ENCODE measurements around the gene BCAR3.

The BCAR3 gene

GRCh38 chr1:93614541-93614940 is 67.1 kb downstream of the BCAR3 start:
- DNase-seq, result no peak

- no peak for DNase-seq
Observed at GRCh38 chr1:93613898-93614297, 67.7 kb downstream of the BCAR3 start.

GRCh38 chr1:93612510-93612909 is 69.1 kb downstream of the BCAR3 start:
- DNase-seq, result no peak

DNA sequence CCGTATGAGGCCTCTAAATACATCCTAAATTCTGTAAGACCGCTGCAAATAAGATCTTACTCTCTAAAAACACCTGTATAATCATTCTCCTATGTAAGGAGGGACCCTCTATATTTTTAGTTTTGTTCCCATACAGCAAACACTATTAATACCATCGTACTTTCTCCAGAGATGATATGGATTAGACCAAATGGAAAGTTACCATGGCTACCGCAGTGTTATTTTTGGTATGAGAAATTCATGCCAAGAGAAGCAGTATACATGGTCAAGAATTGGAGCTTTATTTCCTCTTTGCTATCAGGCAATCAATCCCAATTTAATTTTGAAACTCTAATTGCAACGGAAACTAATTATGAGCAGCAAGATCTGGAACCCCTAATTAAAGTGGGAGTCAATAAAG is 70.0 kb downstream of the BCAR3 start:
- no peak for DNase-seq

- DNase-seq, result no peak
Observed at GRCh38 chr1:93609536-93609935, 72.1 kb downstream of the BCAR3 start.

DNA sequence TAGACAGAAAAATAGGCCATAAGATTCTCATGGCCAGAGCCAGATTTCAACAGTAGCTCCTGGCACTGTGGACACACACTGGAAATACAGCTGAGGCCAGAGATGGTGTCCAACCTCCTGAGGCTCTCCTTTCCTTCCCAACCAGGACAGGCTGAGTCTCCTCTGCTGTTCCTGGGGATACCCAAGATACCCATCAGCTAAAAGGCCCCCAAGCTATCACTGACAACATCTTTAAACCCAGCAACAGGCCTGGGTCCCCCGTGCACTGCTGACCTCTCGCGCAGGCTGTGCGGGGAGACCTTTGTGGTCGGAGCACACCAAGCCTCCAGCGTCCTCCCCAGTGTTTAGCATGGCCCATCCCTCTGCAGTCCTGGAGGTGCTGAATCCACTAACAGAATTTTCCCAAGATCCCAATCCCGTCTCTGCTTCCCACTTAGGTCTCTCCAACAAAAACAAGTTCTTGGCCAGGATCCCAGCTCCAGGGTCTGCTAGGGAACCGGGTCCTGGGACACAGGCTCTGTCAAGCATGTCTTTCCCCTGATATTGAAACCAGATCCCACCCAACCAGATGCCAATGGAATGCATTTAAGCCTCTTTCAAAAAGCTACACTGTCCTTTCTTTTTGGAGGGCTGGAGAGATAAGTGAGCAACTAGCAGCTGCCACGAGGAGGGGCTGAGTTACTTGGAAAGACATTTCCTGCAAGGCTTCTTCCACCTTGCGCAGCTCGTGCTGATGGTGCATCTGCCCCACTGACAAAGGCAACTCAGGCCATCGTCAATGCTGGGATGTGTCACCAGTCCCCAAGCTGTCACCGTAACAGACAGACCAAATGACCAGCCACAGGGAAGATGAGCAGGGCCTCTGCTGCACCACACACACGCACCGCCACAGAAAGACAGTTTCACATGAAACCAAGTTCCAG is 73.2 kb downstream of the BCAR3 start:
- DNase-seq, result no peak

- no peak for DNase-seq
Observed at GRCh38 chr1:93607814-93608186, 73.8 kb downstream of the BCAR3 start.

- DNase-seq, result no peak
Observed at GRCh38 chr1:93605812-93606512, 75.7 kb downstream of the BCAR3 start.

DNA sequence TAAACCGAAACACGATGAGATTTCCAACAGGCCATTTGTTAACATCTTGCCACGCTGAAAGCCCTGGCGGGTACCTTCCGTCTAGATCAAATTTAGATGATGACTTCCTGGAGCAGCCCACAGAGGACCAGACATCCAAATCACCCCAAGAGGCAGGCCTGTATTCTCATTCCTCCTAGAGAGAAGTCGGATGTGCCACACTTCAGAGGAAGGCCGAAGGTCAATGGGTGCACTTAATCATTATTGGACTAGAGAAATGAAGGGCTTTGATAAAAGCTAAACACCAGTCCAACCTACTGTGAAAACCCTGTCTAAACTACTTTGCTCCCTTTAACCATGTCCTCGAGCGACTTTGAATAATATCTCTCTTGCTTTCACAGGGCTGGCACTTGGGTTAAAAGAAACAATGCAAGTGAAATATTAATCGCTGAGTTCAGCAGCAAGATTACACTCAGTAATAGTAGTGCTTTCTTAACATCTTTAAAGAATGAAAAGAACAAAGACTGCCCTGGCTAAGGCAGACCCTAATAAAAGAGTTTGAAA is 76.5 kb downstream of the BCAR3 start:
- DNase-seq, result no peak

- DNase-seq, result no peak
Observed at GRCh38 chr1:93604411-93604810, 77.2 kb downstream of the BCAR3 start.

GRCh38 chr1:93603601-93604000 is 78.0 kb downstream of the BCAR3 start:
- DNase-seq, result no peak

DNA sequence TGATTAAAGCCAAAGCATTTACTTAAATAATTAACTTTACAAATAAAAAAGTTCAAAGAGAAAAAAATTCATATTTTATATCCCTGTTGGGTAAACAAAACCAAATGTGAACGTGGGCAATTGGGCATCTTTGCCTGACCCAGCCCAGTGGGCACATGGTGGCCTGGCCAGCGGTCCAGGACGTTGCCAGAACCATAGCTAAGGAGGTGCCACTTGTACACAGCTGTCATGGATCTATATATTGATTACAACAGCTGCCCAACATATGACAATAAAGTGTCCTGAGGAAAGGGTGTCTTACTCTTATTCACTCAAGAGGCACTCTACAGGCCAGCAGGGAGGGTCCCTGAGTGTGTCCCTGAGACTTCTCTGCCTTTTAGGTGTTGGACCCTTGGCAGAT is 78.5 kb downstream of the BCAR3 start:
- DNase-seq, result no peak

DNA sequence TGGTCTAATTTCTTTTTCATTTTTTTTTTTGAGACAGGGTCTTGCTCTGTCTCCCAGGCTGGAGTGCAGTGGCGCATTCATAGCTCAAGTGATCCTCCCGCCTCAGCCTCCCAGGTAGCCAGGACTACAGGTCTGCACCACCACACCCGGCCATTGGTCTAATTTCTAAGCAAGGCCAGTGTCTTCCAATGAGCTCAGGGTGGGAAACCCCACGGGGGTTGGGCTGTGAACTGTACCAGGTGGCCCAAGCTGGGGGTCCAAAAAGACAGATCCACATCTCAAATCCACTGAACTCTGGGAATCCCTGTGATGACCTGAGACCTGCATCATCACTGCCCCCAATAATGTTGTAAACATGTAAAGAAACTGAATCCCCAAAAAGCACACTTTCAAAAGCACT is 79.5 kb downstream of the BCAR3 start:
- no peak for DNase-seq

DNA sequence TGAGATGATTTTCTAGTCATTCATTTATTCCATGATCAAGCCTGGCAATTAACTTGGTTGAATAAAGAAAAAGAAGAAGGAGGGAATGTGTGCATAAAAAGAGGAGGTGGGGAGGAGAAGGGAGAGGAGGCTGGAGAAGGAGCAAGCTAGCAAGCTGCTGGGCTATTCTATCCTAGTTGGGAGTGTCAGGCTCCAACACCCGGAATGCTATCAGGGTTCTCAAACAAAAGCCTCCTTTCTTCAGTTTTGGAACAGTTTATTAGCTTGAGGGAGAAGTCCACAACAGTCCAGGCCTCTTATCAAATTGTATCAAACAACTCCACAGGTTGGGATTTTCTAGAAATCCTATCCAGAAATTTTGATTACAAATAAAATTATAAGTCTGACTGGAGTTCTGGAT is 80.0 kb downstream of the BCAR3 start:
- DNase-seq, result no peak

- DNase-seq, result no peak
Observed at GRCh38 chr1:93600663-93601062, 81.0 kb downstream of the BCAR3 start.

DNA sequence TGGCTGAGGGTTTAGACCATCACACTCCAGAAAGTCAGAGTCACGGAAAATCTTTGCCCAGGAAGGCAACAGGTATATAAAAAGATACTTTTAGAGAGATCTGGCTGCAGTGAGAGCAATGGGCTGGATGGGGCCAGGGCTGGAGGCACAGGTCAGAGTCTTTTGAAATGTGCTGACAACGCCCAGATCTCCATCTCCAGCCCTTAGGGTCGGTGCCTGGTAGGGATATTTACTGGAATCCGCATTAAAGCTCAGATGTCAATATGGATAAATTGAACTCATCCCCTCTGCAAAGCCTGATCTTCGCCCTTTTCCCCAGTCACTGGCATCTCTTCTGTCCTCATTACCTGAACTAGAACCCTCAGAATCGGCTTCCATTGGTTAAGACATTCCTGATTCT is 82.2 kb downstream of the BCAR3 start:
- no peak for DNase-seq

DNA sequence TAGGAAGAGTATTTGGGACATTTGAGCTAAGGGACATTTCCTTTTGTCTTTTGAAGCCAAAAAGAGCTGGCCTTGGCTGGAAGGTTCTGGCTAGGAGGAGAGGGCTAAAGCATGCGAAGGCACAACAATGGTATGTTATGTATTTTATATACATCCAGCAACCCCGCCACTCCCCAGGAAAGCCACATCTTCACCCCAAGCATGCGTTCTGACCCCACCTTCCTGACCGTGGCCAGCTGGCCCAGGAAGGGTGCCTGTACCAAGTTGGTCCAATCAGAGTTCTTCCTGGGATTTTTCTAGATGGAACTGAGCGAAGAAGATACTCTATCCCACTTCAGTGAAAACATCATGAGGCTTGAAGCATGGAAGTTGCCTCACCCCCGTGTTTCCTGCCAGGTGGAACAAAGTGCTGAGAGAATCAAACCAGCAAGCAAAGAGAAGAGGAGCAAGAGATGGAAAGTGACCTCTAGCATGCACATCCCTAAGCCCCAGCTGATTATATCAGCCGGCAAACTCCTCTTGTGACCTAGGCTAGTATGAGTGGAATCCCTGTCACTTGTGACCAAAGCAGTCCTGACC is 82.7 kb downstream of the BCAR3 start:
- no peak for DNase-seq

DNA sequence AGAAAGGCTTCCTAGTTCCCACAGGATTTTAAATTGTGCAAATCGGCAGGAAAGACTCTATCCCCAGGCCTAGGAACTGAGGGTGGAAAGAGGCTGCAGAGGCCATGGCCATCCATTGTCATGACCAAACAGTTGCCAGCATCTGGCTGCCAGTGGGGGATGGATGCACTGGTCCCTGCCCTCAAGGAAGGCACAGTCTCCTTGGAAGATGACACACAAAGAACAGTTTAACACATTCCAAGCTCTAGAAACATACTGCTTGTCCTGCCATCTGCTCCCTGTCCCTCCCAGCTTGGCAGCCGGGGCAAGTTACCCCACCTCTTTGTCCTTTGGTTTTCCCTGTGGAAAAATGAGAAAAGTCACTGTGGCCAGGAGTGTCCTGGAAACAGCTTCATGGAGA is 83.2 kb downstream of the BCAR3 start:
- DNase-seq, result no peak

DNA sequence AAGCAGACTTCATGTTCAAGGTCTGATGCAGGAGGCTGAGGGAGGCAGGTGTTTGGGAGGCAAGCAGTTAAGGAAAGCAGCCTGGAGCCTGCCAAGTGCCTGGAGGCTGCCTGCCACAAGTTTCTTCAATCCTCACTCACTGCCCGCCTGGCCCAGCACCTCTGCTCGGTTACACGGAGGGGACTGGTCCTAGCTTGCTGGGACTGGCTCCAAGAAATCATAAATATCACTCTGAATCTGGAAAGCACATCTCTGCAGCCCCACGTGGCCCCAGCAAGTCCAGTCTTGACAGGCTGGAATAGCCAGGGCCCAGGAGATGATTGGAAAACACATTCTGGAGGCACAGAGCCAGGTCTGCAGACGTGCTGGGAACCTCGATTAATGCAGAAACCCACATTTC is 83.9 kb downstream of the BCAR3 start:
- DNase-seq, result no peak

DNA sequence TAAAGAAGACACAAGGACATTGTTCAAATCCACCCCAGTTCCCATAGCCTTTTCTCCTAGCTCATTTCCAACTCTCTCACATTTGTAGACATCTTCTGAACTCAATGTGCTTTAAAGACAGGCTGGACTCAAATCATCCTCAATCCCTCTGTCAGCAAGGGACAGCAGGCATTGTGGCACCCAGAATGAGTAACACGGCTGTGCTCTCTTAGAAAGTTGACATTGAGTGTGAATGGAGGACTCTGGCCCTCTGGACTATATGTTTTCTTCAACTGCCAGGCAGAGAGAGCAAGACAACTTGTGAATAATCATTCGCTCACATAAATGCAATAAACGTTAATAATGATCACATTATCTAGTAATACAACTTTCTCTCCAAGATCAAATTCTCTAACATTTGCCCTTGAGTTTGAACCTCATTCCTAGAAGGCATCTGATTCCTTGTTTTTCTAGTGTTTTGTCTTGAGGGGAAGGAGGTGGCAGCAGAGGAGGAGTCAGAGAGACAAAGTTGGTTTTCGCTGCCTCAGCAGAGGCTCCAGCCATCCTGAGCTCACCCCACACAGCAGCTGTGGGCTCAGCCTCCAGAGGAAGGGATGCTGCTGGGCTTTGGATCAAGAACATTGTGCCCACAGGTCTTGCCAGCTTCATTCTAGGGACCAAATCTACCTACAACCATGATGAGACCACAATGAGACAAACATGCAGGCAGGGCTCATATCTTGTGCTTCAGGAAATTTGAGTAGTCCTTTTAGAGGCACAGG is 85.1 kb downstream of the BCAR3 start:
- no peak for DNase-seq

GRCh38 chr1:93595743-93596142 is 85.9 kb downstream of the BCAR3 start:
- DNase-seq, result no peak

DNA sequence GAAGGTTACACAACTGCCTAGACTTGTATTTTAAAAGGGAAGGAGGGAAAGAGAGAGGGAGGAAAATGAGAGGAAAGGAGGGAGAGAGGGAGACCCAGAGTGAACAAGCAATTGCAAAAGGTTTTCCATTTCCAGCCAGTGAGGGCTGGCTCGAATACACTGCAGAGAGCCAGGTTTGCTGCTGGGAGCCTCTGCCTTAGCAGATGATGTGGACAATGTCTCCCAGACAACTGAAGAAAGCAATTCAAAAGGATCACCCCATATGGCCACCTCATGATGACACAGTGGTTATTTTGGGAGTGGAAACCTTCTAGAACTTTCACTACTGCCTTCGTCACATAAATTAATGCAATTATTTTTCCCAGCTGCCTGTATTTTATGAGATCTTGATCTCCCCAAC is 86.4 kb downstream of the BCAR3 start:
- no peak for DNase-seq

DNA sequence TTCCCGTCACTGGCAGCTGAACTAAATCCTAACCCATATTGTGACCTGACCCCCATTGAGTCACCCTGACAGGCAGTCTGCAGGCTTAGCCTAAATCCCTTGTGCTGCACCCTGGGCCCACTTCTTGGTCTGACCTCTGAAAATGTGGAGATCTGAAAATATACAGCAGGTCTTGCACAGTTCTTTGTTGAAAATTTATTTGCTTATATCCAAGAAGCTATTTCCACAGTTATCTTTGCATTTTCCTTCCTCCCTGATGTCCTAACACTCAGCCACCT is 87.1 kb downstream of the BCAR3 start:
- DNase-seq, result no peak

Measured in CD4-positive, alpha-beta T cell treated with Interleukin-4 for 4 hours (primary cell).